RWPE2 (cell line): ENCODE results near the gene ZNF394.

ENCODE experiments used
- ATAC-seq: fragments of 200-7000 bp; cut with Tn5 transposase; 3 replicates; pipeline ENCODE4 v1.9.1; 2021; ENCODE audit warnings: low read depth
- DNase-seq: peaks from one replicate; pipeline ENCODE4 v3.0.0-alpha.2; 2020; ENCODE audit warnings: low spot score
- H3K27ac ChIP-seq: fragments of 450-650 bp; 2 replicates; pipeline ENCODE4 v1.5.1; 2017; ENCODE audit warnings: mild to moderate bottlenecking; ENCODE audit not compliant: poor library complexity, severe bottlenecking
- H3K27me3 ChIP-seq: fragments of 250-450 bp; sonication (Bioruptor Pico); 2 replicates; pipeline ENCODE4 v1.5.1; 2021; ENCODE audit warnings: mild to moderate bottlenecking, moderate library complexity; ENCODE audit not compliant: insufficient read depth, poor library complexity, severe bottlenecking
- H3K36me3 ChIP-seq: fragments of 250-450 bp; sonication (Bioruptor Pico); 2 replicates; pipeline ENCODE4 v1.5.1; 2020; ENCODE audit warnings: low read depth, mild to moderate bottlenecking, moderate library complexity
- H3K4me1 ChIP-seq: fragments of 250-450 bp; sonication (Bioruptor Pico); 2 replicates; pipeline ENCODE4 v1.5.1; 2021; ENCODE audit warnings: mild to moderate bottlenecking, moderate library complexity; ENCODE audit not compliant: insufficient read depth, poor library complexity, severe bottlenecking
- H3K4me3 ChIP-seq: fragments of 250-450 bp; sonication (Bioruptor Pico); 2 replicates; pipeline ENCODE4 v1.5.1; 2021; ENCODE audit warnings: mild to moderate bottlenecking, moderate library complexity; ENCODE audit not compliant: severe bottlenecking
- H3K9me3 ChIP-seq: fragments of 250-450 bp; sonication (Bioruptor Pico); 2 replicates; pipeline ENCODE4 v1.5.1; 2021; ENCODE audit warnings: mild to moderate bottlenecking, moderate library complexity; ENCODE audit not compliant: severe bottlenecking
- TF ChIP-seq, protein P1 (sequence below): fragments of 450-650 bp; IDR thresholded peaks from one replicate; pipeline ENCODE4 v1.5.1; 2017; ENCODE audit warnings: mild to moderate bottlenecking, moderate library complexity; ENCODE audit not compliant: poor library complexity, severe bottlenecking

The ZNF394 gene

DNA sequence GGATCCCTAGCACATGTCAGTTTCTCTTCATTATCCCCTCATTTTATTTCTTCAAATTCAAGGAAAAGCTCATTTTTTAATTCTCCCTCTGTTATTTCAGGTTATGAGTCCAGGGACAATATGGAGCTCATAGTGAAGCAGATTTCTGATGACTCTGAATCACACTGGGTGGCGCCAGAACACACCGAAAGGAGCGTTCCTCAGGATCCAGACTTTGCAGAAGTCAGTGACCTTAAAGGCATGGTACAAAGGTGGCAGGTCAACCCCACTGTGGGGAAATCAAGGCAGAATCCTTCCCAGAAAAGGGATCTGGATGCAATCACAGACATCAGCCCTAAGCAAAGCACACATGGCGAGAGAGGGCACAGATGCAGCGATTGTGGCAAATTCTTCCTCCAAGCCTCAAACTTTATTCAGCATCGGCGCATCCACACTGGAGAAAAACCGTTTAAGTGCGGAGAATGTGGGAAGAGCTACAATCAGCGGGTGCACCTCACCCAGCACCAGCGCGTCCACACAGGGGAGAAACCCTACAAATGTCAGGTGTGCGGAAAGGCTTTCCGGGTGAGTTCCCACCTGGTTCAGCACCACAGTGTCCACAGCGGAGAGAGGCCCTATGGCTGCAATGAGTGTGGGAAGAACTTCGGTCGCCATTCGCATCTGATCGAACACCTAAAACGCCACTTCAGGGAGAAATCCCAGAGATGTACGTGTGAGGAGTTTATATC is 25.8 kb upstream of the ZNF394 start:
- H3K9me3 ChIP-seq: peaks cover 8% of the 10 kb centered on the region
- H3K27ac ChIP-seq: no peak overlapping the region
- no peaks in the 10 kb centered on the region for H3K4me1 ChIP-seq
- no peak overlapping the region for H3K4me3 ChIP-seq
- DNase-seq (no peak), ATAC-seq (no peak)
- TF ChIP-seq, protein P1, sequence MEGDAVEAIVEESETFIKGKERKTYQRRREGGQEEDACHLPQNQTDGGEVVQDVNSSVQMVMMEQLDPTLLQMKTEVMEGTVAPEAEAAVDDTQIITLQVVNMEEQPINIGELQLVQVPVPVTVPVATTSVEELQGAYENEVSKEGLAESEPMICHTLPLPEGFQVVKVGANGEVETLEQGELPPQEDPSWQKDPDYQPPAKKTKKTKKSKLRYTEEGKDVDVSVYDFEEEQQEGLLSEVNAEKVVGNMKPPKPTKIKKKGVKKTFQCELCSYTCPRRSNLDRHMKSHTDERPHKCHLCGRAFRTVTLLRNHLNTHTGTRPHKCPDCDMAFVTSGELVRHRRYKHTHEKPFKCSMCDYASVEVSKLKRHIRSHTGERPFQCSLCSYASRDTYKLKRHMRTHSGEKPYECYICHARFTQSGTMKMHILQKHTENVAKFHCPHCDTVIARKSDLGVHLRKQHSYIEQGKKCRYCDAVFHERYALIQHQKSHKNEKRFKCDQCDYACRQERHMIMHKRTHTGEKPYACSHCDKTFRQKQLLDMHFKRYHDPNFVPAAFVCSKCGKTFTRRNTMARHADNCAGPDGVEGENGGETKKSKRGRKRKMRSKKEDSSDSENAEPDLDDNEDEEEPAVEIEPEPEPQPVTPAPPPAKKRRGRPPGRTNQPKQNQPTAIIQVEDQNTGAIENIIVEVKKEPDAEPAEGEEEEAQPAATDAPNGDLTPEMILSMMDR: peak; percentile 25
- H3K36me3 ChIP-seq: peaks cover 72% of the 10 kb centered on the region
- H3K27me3 ChIP-seq: no peaks in the 10 kb centered on the region

DNA sequence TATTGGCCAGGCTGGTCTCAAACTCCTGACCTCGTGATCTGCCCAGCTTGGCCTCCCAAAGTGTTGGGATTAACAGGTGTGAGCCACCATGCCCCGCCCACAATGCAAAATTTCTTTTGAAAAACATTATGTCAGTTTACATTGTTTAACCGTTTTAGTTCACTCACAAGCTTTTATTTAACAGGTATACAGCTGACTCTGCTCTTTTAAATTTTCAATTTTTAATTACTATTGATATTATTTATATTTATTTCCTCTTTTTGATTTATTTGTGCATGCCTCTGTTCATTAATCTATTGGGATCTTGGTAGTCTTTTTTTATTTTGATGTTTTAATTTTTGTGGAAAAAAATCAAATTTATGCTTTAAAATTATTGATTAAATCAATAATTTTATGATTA is 21.3 kb upstream of the ZNF394 start:
- no peak overlapping the region for H3K27ac ChIP-seq
- DNase-seq: no peak
- no peaks in the 10 kb centered on the region for H3K27me3 ChIP-seq
- peaks cover 55% of the 10 kb centered on the region for H3K36me3 ChIP-seq
- no peaks in the 10 kb centered on the region for H3K9me3 ChIP-seq
- TF ChIP-seq, protein P1: no peak
- H3K4me1 ChIP-seq: no peaks in the 10 kb centered on the region
- no peak overlapping the region for H3K4me3 ChIP-seq
- no peak for ATAC-seq

DNA sequence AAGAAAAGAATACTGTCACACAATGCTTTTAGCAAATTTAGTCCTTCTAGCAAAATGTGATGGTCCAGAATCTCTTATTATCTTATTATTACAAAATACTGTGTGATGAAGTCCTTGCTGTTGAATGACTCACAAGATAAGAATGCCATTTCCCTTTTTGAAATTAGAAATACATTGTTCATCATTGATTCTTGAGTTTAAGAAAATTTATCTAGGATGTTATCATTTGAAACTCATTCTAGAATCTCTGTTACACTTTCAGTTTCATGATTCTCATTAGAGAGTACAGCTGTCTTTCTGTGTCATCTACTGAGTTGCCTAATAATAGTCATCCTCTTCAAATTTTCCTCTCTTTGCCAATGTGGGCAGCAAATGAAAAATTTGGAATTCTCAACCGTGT is 14.0 kb upstream of the ZNF394 start:
- TF ChIP-seq, protein P1: no peak
- DNase-seq (no peak), ATAC-seq (no peak)
- Histone ChIP-seq H3K4me1 (peaks cover 2% of the 10 kb centered on the region), H3K9me3 (no peaks in the 10 kb centered on the region), H3K27me3 (no peaks in the 10 kb centered on the region), H3K36me3 (peaks cover 56% of the 10 kb centered on the region), H3K4me3 (no peak overlapping the region), H3K27ac (no peak overlapping the region)

DNA sequence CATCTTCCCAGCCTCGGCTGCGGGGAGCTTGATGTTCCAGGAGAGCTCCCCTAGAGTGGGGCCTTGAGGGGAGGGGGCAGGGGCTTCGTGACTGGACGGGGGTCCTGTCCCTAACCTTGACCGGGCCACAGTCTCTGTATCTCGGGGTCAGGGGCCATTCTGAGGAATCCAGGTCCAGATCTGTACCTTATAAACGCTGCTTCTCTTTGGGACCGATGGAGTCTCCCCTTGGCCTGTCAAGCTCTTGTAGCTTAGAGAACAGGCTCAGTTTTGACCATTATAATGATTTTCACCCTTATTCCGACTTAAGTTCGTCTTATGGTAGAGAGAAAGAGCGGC is 5.2 kb upstream of the ZNF394 start:
- H3K27me3 ChIP-seq: no peaks in the 10 kb centered on the region
- DNase-seq (no peak), ATAC-seq (no peak)
- H3K4me3 ChIP-seq: peak overlapping the region; percentile 52
- H3K27ac ChIP-seq: peak overlapping the region; percentile 66
- peaks cover 13% of the 10 kb centered on the region for H3K36me3 ChIP-seq
- TF ChIP-seq, protein P1: no peak
- peaks cover 5% of the 10 kb centered on the region for H3K4me1 ChIP-seq
- H3K9me3 ChIP-seq: no peaks in the 10 kb centered on the region

DNA sequence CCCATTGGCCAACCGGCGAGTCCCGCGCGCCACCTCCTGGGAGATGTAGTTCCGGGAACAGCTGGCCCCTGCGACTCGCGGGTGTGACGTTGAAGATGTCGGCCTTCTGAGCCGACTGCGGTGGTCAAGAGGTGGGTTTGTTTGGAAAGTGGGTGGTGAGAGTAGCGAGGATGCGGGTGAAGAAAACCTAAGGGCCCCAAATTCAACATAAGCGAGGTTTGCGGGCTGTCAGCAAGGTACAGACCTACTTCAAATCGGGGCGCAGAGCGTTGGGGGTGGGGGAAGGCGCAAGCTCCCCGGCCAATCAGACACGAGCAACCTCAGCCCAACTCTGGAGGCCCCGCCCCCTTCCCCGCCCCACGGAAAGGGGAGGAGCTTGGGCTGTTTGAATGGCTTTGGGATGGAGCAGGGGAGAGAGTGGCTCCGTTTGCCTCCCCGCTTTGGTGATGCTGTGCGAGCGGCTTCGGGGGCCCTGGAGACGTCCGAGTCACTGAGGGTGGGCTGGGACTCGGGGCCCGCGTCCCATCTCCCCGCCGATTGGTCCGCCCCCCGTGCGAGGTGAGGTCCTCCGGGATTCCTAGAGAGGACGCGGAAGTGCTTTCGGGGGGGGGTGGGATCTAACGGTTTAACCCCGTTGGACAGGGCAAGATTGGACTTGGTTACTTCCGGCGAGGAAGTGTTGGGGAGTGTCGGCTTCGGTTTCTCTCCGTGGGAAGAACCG is 4.7 kb upstream of the ZNF394 start, which contains the start of gene ZKSCAN5:
Gene ZKSCAN5, plus strand, starts transcription at position 60 of the 721 bp plus-strand sequence. CDS start 1,383 bp downstream, outside the sequence.
- H3K9me3 ChIP-seq: no peaks in the 10 kb centered on the region
- DNase-seq (peak; percentile 99), ATAC-seq (peak; percentile 72)
- peak within 1 kb of the TSS; percentile 52 for H3K4me3 ChIP-seq
- TF ChIP-seq, protein P1: no peak
- peaks cover 13% of the 10 kb centered on the region for H3K36me3 ChIP-seq
- peaks cover 5% of the 10 kb centered on the region for H3K4me1 ChIP-seq
- H3K27me3 ChIP-seq: no peaks in the 10 kb centered on the region
- H3K27ac ChIP-seq: peak within 1 kb of the TSS; percentile 66
